NCI-H82 (cell line): Measurements from ENCODE around the gene FAM222B.

ENCODE experiments used
- DNase-seq: peaks from one replicate; lab custom pipeline; 2025; lab: John Stamatoyannopoulos, UW

Gene FAM222B

GRCh38 chr17:28774206-28774605 is 68.4 kb downstream of the FAM222B start:
- no peak for DNase-seq

GRCh38 chr17:28773736-28774135 is 68.9 kb downstream of the FAM222B start:
- DNase-seq = no peak

- DNase-seq = no peak
These were observed 77.6 kb downstream of the FAM222B start for GRCh38 chr17:28765038-28765437.

GRCh38 chr17:28763804-28764266 is 78.8 kb downstream of the FAM222B start:
- peak; percentile 85 for DNase-seq

- no peak for DNase-seq
These were observed 79.3 kb downstream of the FAM222B start for GRCh38 chr17:28763137-28763799.

GRCh38 chr17:28760601-28761562 is 81.7 kb downstream of the FAM222B start:
- no peak for DNase-seq

GRCh38 chr17:28759256-28759865 is 83.2 kb downstream of the FAM222B start:
- no peak for DNase-seq

GRCh38 chr17:28758411-28759121 is 84.0 kb downstream of the FAM222B start:
- DNase-seq = no peak

- DNase-seq = no peak
These were observed 86.4 kb downstream of the FAM222B start for GRCh38 chr17:28756049-28756804.

GRCh38 chr17:28755486-28755885 is 87.1 kb downstream of the FAM222B start:
- DNase-seq = no peak

- DNase-seq = no peak
These were observed 90.8 kb downstream of the FAM222B start for GRCh38 chr17:28751600-28752366.

- DNase-seq = peak; percentile 98
These were observed 92.2 kb downstream of the FAM222B start for GRCh38 chr17:28750178-28751047.

- DNase-seq = no peak
These were observed 92.9 kb downstream of the FAM222B start for GRCh38 chr17:28749516-28750177.

GRCh38 chr17:28748852-28749515 is 93.6 kb downstream of the FAM222B start:
- no peak for DNase-seq

GRCh38 chr17:28747801-28748750 is 94.5 kb downstream of the FAM222B start:
- no peak for DNase-seq

GRCh38 chr17:28747051-28747691 is 95.4 kb downstream of the FAM222B start:
- DNase-seq = no peak

- peak; percentile 95 for DNase-seq
These were observed 96.0 kb downstream of the FAM222B start for GRCh38 chr17:28746611-28747050.
